Endothelial cell of umbilical vein (primary cell): ENCODE data around the gene PRSS22. TPM values are rescaled to one million over a fixed set of nuclear protein-coding genes. Genes with fewer than 3 reads are reported as not detected.

Experiments
- BruUV-seq: library from RNA; stranded (reverse); fragments of 400-500 nt; replicated peaks from 2 replicates; lab custom pipeline; 2021; lab: Mats Ljungman, UMichigan
- CTCF ChIA-PET: fragments of 300-600, 350-600 bp; sonication (Branson Sonifier 250); formaldehyde crosslinking; loops from one replicate; lab custom pipeline; 2021; ENCODE audit warnings: antibody characterized with exemption, inconsistent platforms; lab: Charles Lee
- POLR2A ChIA-PET: fragments of 300-600, 350-600 bp; sonication (Branson Sonifier 250); formaldehyde crosslinking; loops from one replicate; lab custom pipeline; 2021; ENCODE audit warnings: antibody characterized with exemption, inconsistent platforms; lab: Charles Lee
- DNase-seq: peaks from one replicate; pipeline ENCODE4 v3.0.0-alpha.2; 2011; ENCODE audit warnings: low read depth, low spot score
- FAIRE-seq: peaks from 2 replicates; lab custom pipeline; 2011; peaks lifted over from hg19 to GRCh38; lab: Jason Lieb, UNC
- H2AFZ ChIP-seq: 2 replicates; pipeline ENCODE4 v1.6.0; 2012; ENCODE audit warnings: low read depth, low read length, control low read depth, inconsistent platforms
- H3K27ac ChIP-seq: 2 replicates; pipeline ENCODE4 v1.5.1; 2011; ENCODE audit warnings: low read depth, mild to moderate bottlenecking, control low read depth, low read length, moderate library complexity; ENCODE audit not compliant: insufficient read depth
- H3K27me3 ChIP-seq, 2 experiments: 2 replicates each; pipeline versions ENCODE4 v1.6.0 to v1.6.1; 2011; ENCODE audit warnings: low read length in 2 of 2, mixed read lengths in 1 of 2; ENCODE audit not compliant: control insufficient read depth in 2 of 2, insufficient read depth in 2 of 2
- H3K36me3 ChIP-seq, 2 experiments: 2 replicates in 1 of 2; 3 replicates in 1 of 2; pipeline ENCODE4 v1.5.1; 2011; ENCODE audit warnings: low read length in 2 of 2, mild to moderate bottlenecking in 1 of 2, moderate library complexity in 1 of 2; ENCODE audit not compliant: control insufficient read depth in 2 of 2, insufficient read depth in 2 of 2; ENCODE audit errors: extremely low read depth in 1 of 2
- H3K4me1 ChIP-seq: 3 replicates; pipeline ENCODE4 v1.5.1; 2011; ENCODE audit warnings: mild to moderate bottlenecking, low read length; ENCODE audit not compliant: control insufficient read depth, insufficient read depth; ENCODE audit errors: extremely low read depth
- H3K4me2 ChIP-seq: 2 replicates; pipeline ENCODE4 v1.6.1; 2011; ENCODE audit warnings: low read length, control low read depth, mixed read lengths; ENCODE audit not compliant: insufficient read depth
- H3K4me3 ChIP-seq, 3 experiments: fragments of 200-600 bp in 1 of 3; sonication (generic), shearing (Covaris generic) in 1 of 3; replicated peaks in 1 of 3; 2 replicates each; pipeline ENCODE4 v1.5.1; 2011 to 2016; ENCODE audit warnings: control low read depth in 3 of 3, low read length in 3 of 3, mild to moderate bottlenecking in 2 of 3, inconsistent platforms in 1 of 3, low read depth in 1 of 3, moderate library complexity in 1 of 3; ENCODE audit not compliant: insufficient read depth in 1 of 3
- H3K79me2 ChIP-seq: 2 replicates; pipeline ENCODE4 v1.6.0; 2012; ENCODE audit warnings: low read length, inconsistent platforms; ENCODE audit not compliant: control insufficient read depth, insufficient read depth
- H3K9ac ChIP-seq: replicated peaks from 2 replicates; pipeline ENCODE3; 2011; ENCODE audit warnings: low read length, control low read depth; ENCODE audit not compliant: insufficient read depth; ENCODE audit errors: extremely low read depth
- H3K9me1 ChIP-seq: replicated peaks from 3 replicates; pipeline ENCODE4 v1.6.0; 2011; ENCODE audit warnings: mild to moderate bottlenecking, low read length; ENCODE audit not compliant: control insufficient read depth, insufficient read depth; ENCODE audit errors: extremely low read depth
- H3K9me3 ChIP-seq: replicated peaks from 2 replicates; pipeline ENCODE4 v1.5.1; 2012; ENCODE audit warnings: low read length, inconsistent platforms; ENCODE audit not compliant: control insufficient read depth, insufficient read depth
- H4K20me1 ChIP-seq: replicated peaks from 2 replicates; pipeline ENCODE3; 2011; ENCODE audit warnings: mild to moderate bottlenecking, low read length; ENCODE audit not compliant: control insufficient read depth, insufficient read depth; ENCODE audit errors: extremely low read depth
- EZH2 ChIP-seq: IDR thresholded peaks from 2 replicates; pipeline ENCODE4 v1.6.1; 2012; ENCODE audit warnings: borderline replicate concordance, low read depth, mild to moderate bottlenecking, moderate library complexity, low read length, inconsistent platforms; ENCODE audit not compliant: severe bottlenecking
- FOS ChIP-seq: IDR thresholded peaks from 2 replicates; pipeline ENCODE4 v1.6.1; 2011; ENCODE audit warnings: mild to moderate bottlenecking, low read length, moderate library complexity, borderline replicate concordance; ENCODE audit not compliant: insufficient read depth
- GATA2 ChIP-seq: IDR thresholded peaks from 2 replicates; pipeline ENCODE4 v1.7.0; 2011; ENCODE audit warnings: low read depth, mild to moderate bottlenecking, moderate library complexity, mixed read lengths, low read length; ENCODE audit not compliant: insufficient read length, insufficient read depth
- JUN ChIP-seq: IDR thresholded peaks from 2 replicates; pipeline ENCODE4 v1.6.1; 2011; ENCODE audit warnings: borderline replicate concordance, low read depth; ENCODE audit not compliant: insufficient read length, insufficient read depth
- MYC ChIP-seq: IDR thresholded peaks from one replicate; pipeline ENCODE4 v1.6.1; 2011; ENCODE audit warnings: mild to moderate bottlenecking, low read depth, low read length
- POLR2A ChIP-seq: IDR thresholded peaks from 2 replicates; pipeline ENCODE4 v1.6.1; 2012; ENCODE audit warnings: low read depth, mild to moderate bottlenecking, control low read depth, low read length
- POLR2AphosphoS5 ChIP-seq: IDR thresholded peaks from 2 replicates; pipeline ENCODE4 v1.6.1; 2012; ENCODE audit warnings: low read depth, mild to moderate bottlenecking, control low read depth, low read length, moderate library complexity; ENCODE audit not compliant: insufficient read depth
- dilution Hi-C: fragments of 300-500 bp; cut with MboI; formaldehyde crosslinking; loops from one replicate; pipeline ENCODE4 v1.15.0; 2019; ENCODE audit warnings: low sequenced_read_pairs; ENCODE audit not compliant: extremely low pct_ligation_motif_present
- intact Hi-C: fragments of 100-400 bp; cut with micrococcal nuclease; formaldehyde crosslinking; loops from one replicate; pipeline ENCODE4 v1.10.0; 2022
- polyA plus RNA-seq, 4 experiments: library from polyadenylated mRNA; depleted of rRNA in 3 of 4; stranded (reverse) in 3 of 4; unstranded in 1 of 4; fragments of >200 nt; gene quantifications; 2 replicates each; pipeline versions ENCODE4 v1.2.1 to v1.2.3, GENCODE V29; 2011 to 2012; ENCODE audit warnings: missing spikeins in 1 of 4
- total RNA-seq: library from RNA; stranded (reverse); gene quantifications from 2 replicates; pipeline ENCODE4 v1.2.3, GENCODE V29; 2021
- TF ChIP-seq, protein P1 (sequence below), 2 donors: IDR thresholded peaks; 1 replicate in 1 of 2; 2 replicates in 1 of 2; pipeline ENCODE4 v1.5.1; 2011; ENCODE audit warnings: low read length in 2 of 2, mild to moderate bottlenecking in 2 of 2, moderate library complexity in 2 of 2, control low read depth in 1 of 2, inconsistent platforms in 1 of 2, low read depth in 1 of 2; ENCODE audit not compliant: insufficient read depth in 1 of 2; ENCODE audit errors: extremely low read depth in 1 of 2
- TF ChIP-seq, protein P2 (sequence below): IDR thresholded peaks from 2 replicates; pipeline ENCODE4 v1.6.1; 2011; ENCODE audit not compliant: insufficient read depth, insufficient read length

Gene PRSS22
- total and polyA plus RNA-seq, 2 donors (not counting 3 experiments of a cell fraction or from before 2014, with no cell fraction given), result not detected

DNA sequence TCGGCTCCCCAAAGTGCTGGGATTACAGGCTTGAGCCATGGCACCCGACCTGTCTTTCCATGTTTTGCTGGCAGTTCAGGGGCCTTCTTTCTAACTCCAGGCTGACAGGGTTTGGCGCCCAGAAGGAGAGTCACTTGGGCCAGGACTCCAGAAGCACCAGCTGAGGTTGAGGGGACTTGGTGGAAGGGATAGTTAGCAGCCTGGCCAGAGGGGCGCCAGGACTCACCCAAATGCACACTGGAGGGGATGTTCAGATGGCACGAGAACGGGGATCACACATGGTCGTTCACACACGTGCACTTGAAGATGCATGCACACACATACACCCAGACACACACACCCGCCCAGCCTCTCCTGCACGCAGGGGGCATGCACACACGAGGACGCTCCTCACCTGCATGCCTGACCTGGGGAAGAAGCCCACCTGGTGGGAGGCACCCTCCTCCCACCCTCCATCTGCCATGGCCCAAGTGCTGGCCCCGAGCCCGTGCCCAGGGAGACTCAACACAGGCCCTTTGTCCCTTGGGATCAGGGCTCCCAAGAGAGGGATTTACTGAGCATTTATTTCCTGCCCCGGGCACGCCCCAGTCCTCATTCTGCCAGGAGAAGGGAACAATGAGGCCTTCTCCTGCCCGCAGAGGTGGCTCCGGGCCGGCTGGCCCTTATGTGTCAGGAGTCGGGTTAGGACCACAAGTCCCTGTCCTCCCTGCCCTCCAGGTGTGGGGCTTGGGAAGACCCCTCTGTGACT lies 43.2 kb downstream of the PRSS22 start:
- POLR2A ChIA-PET, result no interaction called here
- TF ChIP-seq MYC (no peak), EZH2 (no peak), FOS (no peak)
- Histone ChIP-seq H3K4me3 (no peak overlapping the region), H3K27ac (no peak overlapping the region), H2AFZ (no peak overlapping the region), H3K9me1 (no peaks in the 10 kb centered on the region), H3K9ac (no peak overlapping the region), H4K20me1 (no peaks in the 10 kb centered on the region), H3K4me2 (no peak overlapping the region), H3K4me1 (no peaks in the 10 kb centered on the region), H3K79me2 (no peaks in the 10 kb centered on the region), H3K27me3 (peaks cover 0 to 4% of the 10 kb centered on the region in 2 experiments), H3K36me3 (no peaks in the 10 kb centered on the region), H3K9me3 (no peaks in the 10 kb centered on the region)
- dilution Hi-C loops (no loop called here), intact Hi-C loops (no loop called here)
- no peak for DNase-seq
- no peak for FAIRE-seq
- CTCF ChIA-PET, result interaction anchor here (1.5 kb wide), 1 partner anchor 24 kb away, joined by 7 read pairs; no protein-coding TSS in a partner anchor
- BruUV-seq, result no TSS peak

DNA sequence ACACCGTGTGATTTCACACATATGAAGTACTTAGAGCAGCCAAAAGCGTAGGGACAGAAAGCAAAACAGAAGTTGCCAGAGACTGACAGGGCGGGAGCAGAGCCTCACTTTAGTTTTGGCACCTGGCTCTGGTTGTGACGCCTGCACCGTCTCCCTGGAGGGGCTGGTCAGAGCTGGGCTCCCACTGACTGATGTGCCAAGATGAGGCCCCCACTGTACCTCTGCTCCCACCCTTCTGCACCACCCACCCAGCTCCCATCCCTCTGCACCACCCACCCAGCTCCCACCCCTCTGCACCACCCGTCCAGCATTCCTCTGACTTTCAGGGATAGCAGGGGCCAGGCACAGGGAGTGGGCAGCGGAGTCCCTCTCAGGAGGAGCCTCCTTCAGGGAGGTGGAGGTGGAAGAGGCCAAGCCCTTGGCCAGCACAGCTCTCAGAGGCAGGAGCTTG lies 44.2 kb downstream of the PRSS22 start:
- DNase-seq (no peak), FAIRE-seq (no peak)
- Histone ChIP-seq H3K27ac (no peak overlapping the region), H3K4me1 (no peaks in the 10 kb centered on the region), H3K9ac (no peak overlapping the region), H3K9me3 (no peaks in the 10 kb centered on the region), H3K4me2 (no peak overlapping the region), H3K9me1 (no peaks in the 10 kb centered on the region), H4K20me1 (no peaks in the 10 kb centered on the region), H3K36me3 (no peaks in the 10 kb centered on the region), H2AFZ (no peak overlapping the region), H3K79me2 (no peaks in the 10 kb centered on the region), H3K27me3 (peaks cover 0 to 4% of the 10 kb centered on the region in 2 experiments), H3K4me3 (no peak overlapping the region)
- TF ChIP-seq, protein P1, sequence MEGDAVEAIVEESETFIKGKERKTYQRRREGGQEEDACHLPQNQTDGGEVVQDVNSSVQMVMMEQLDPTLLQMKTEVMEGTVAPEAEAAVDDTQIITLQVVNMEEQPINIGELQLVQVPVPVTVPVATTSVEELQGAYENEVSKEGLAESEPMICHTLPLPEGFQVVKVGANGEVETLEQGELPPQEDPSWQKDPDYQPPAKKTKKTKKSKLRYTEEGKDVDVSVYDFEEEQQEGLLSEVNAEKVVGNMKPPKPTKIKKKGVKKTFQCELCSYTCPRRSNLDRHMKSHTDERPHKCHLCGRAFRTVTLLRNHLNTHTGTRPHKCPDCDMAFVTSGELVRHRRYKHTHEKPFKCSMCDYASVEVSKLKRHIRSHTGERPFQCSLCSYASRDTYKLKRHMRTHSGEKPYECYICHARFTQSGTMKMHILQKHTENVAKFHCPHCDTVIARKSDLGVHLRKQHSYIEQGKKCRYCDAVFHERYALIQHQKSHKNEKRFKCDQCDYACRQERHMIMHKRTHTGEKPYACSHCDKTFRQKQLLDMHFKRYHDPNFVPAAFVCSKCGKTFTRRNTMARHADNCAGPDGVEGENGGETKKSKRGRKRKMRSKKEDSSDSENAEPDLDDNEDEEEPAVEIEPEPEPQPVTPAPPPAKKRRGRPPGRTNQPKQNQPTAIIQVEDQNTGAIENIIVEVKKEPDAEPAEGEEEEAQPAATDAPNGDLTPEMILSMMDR (IDR thresholded peaks at IDR 0.05; ENCODE audit: extremely low read depth in 1 of 2, insufficient read depth in 1 of 2, low read depth in 1 of 2, low read length in 2 of 2), result no peak
- TF ChIP-seq GATA2 (no peak), POLR2A (no peak), POLR2AphosphoS5 (no peak), FOS (no peak), MYC (no peak), JUN (no peak), EZH2 (no peak)
- TF ChIP-seq, protein P2, sequence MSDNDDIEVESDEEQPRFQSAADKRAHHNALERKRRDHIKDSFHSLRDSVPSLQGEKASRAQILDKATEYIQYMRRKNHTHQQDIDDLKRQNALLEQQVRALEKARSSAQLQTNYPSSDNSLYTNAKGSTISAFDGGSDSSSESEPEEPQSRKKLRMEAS, result no peak
- ChIA-PET POLR2A (interaction anchor here (0.7 kb wide), 1 partner anchor 86 kb away, joined by 4 read pairs; no protein-coding TSS in a partner anchor), CTCF (interaction anchor here (1.5 kb wide), 1 partner anchor 25 kb away, joined by 7 read pairs; no protein-coding TSS in a partner anchor)
- dilution Hi-C loops (no loop called here), intact Hi-C loops (no loop called here)
- no TSS peak for BruUV-seq
